Endodermal cell (in vitro differentiated cells): ENCODE results near the gene HNRNPDL. TPM values are rescaled to one million over a fixed set of nuclear protein-coding genes. Genes with fewer than 3 reads are reported as not detected.
"Not testable (repeated sequence)": the region's sequence is repeated elsewhere in the genome, so short reads cannot be mapped to it uniquely, and the experiment has no call there.

Experiments used
- DNase-seq: peaks from one replicate; pipeline ENCODE4 v3.0.0-alpha.2; 2017
- H3K27ac ChIP-seq: 2 replicates; pipeline ENCODE4 v1.5.1; 2013; ENCODE audit warnings: mild to moderate bottlenecking, low read depth, low read length, moderate library complexity
- H3K27me3 ChIP-seq: 2 replicates; pipeline ENCODE4 v1.6.1; 2013; ENCODE audit warnings: mild to moderate bottlenecking, low read length, moderate library complexity; ENCODE audit not compliant: insufficient read depth, control insufficient read depth, poor library complexity, severe bottlenecking
- H3K36me3 ChIP-seq: 2 replicates; pipeline ENCODE4 v1.7.0; 2013; ENCODE audit warnings: mild to moderate bottlenecking, low read length, moderate library complexity; ENCODE audit not compliant: control insufficient read depth, insufficient read depth
- H3K4me1 ChIP-seq: one replicate; pipeline ENCODE4 v1.7.0; 2013; ENCODE audit warnings: low read length; ENCODE audit not compliant: control insufficient read depth, insufficient read depth
- H3K4me3 ChIP-seq: 2 replicates; pipeline ENCODE4 v1.5.1; 2013; ENCODE audit warnings: mild to moderate bottlenecking, low read length, moderate library complexity
- H3K9ac ChIP-seq: 2 replicates; pipeline ENCODE4 v1.6.1; 2013; ENCODE audit warnings: mild to moderate bottlenecking, low read length, moderate library complexity; ENCODE audit not compliant: poor library complexity, severe bottlenecking; ENCODE audit errors: extremely low read depth
- H3K9me3 ChIP-seq: 2 replicates; pipeline ENCODE4 v1.6.1; 2013; ENCODE audit warnings: mild to moderate bottlenecking, low read length, moderate library complexity; ENCODE audit not compliant: control insufficient read depth
- H3K27ac Mint-ChIP-seq: 2 replicates; pipeline ENCODE4 v1.8.0; 2020; ENCODE audit warnings: mixed read lengths
- H3K27me3 Mint-ChIP-seq: 2 replicates; pipeline ENCODE4 v1.8.0; 2021; ENCODE audit warnings: mild to moderate bottlenecking, mixed read lengths; ENCODE audit not compliant: insufficient read depth
- H3K36me3 Mint-ChIP-seq: 2 replicates; pipeline ENCODE4 v1.8.0; 2020; ENCODE audit warnings: low read depth, mixed read lengths
- H3K4me1 Mint-ChIP-seq: 2 replicates; pipeline ENCODE4 v1.8.0; 2020; ENCODE audit warnings: mixed read lengths
- H3K4me3 Mint-ChIP-seq: 2 replicates; pipeline ENCODE4 v1.8.0; 2020; ENCODE audit warnings: mild to moderate bottlenecking, moderate library complexity, mixed read lengths
- H3K9me3 Mint-ChIP-seq: 2 replicates; pipeline ENCODE4 v1.8.0; 2020; ENCODE audit warnings: mild to moderate bottlenecking, mixed read lengths
- CTCF ChIP-seq: fragments of 200-600 bp; sonication (generic); conservative IDR thresholded peaks from 2 replicates; pipeline ENCODE4 v1.5.0; 2021; ENCODE audit warnings: antibody characterized with exemption, mild to moderate bottlenecking
- WGBS, 2 experiments: methylation state at CpG; one replicate each; pipeline versions ENCODE4 v1.1.5 to v1.1.7; 2013; ENCODE audit warnings: missing lambda C conversion rate in 2 of 2, mixed read lengths in 1 of 2; ENCODE audit not compliant: insufficient coverage in 1 of 2, insufficient read length in 1 of 2; 5-methylcytosine and 5-hydroxymethylcytosine counted together
- total RNA-seq, 2 donors: library from RNA; stranded (reverse); fragmentation: NEBNext Ultra II Directional in 1 of 2; extraction: Animal tissue kit (Norgen Biotek cat#: 25700) in 1 of 2; gene quantifications; 2 replicates in 1 of 2; 3 replicates in 1 of 2; pipeline ENCODE4 v1.2.1, GENCODE V29; 2021

Gene HNRNPDL
- total RNA-seq, 2 donors from 2014 or later, result 368 to 383 TPM

GRCh38 chr4:82473621-82474164, 43.4 kb upstream of the HNRNPDL start:
- H3K9me3 ChIP-seq, result peaks cover 2% of the 10 kb centered on the region
- Mint-ChIP-seq H3K4me3 (no peak overlapping the region), H3K36me3 (no peaks in the 10 kb centered on the region), H3K4me1 (peaks cover 39% of the 10 kb centered on the region), H3K27ac (no peak overlapping the region), H3K27me3 (no peaks in the 10 kb centered on the region), H3K9me3 (peaks cover 2% of the 10 kb centered on the region)
- H3K4me3 ChIP-seq, result no peak overlapping the region
- WGBS, 2 experiments, result 97 to 98% methylated on average over 9 to 15 of the region's 15 CpGs
- no peak overlapping the region for H3K27ac ChIP-seq
- H3K9ac ChIP-seq, result no peak overlapping the region
- H3K36me3 ChIP-seq, result peaks cover 6% of the 10 kb centered on the region
- H3K4me1 ChIP-seq, result peaks cover 8% of the 10 kb centered on the region
- H3K27me3 ChIP-seq, result no peaks in the 10 kb centered on the region
- no peak for TF ChIP-seq CTCF
- peak; percentile 45 for DNase-seq

GRCh38 chr4:82473080-82473479, 42.8 kb upstream of the HNRNPDL start:
- H3K36me3 Mint-ChIP-seq, H3K27ac Mint-ChIP-seq, H3K27me3 Mint-ChIP-seq, H3K4me3 ChIP-seq, H3K27ac ChIP-seq, H3K9me3 ChIP-seq, H3K27me3 ChIP-seq, H3K9me3 Mint-ChIP-seq, H3K9ac ChIP-seq, H3K4me1 ChIP-seq, H3K4me3 Mint-ChIP-seq: not testable (repeated sequence)
- peaks cover 39% of the 10 kb centered on the region for H3K4me1 Mint-ChIP-seq
- 0 to 46% methylated on average over 1 to 5 of the region's 5 CpGs for WGBS, 2 experiments
- H3K36me3 ChIP-seq, result peaks cover 11% of the 10 kb centered on the region
- peak; percentile 57 for DNase-seq

GRCh38 chr4:82469791-82470345, 39.6 kb upstream of the HNRNPDL start:
- H3K4me1 ChIP-seq, result peaks cover 8% of the 10 kb centered on the region
- Mint-ChIP-seq H3K4me1 (peaks cover 26% of the 10 kb centered on the region), H3K36me3 (peaks cover 16% of the 10 kb centered on the region), H3K27ac (no peak overlapping the region), H3K4me3 (no peak overlapping the region), H3K27me3 (no peaks in the 10 kb centered on the region), H3K9me3 (peaks cover 10% of the 10 kb centered on the region)
- no peak overlapping the region for H3K4me3 ChIP-seq
- H3K9me3 ChIP-seq, result peaks cover 14% of the 10 kb centered on the region
- no peak overlapping the region for H3K9ac ChIP-seq
- H3K27me3 ChIP-seq, result no peaks in the 10 kb centered on the region
- peak; percentile 44 for DNase-seq
- WGBS, 2 experiments, result 70 to 86% methylated on average over 1 to 2 of the region's 2 CpGs
- peaks cover 22% of the 10 kb centered on the region for H3K36me3 ChIP-seq
- no peak for TF ChIP-seq CTCF
- H3K27ac ChIP-seq, result peak overlapping the region; percentile 59

GRCh38 chr4:82467471-82467870, 37.2 kb upstream of the HNRNPDL start:
- peaks cover 33% of the 10 kb centered on the region for H3K36me3 ChIP-seq
- no peak for TF ChIP-seq CTCF
- Mint-ChIP-seq H3K4me3 (no peak overlapping the region), H3K4me1 (peaks cover 13% of the 10 kb centered on the region), H3K36me3 (peaks cover 24% of the 10 kb centered on the region), H3K9me3 (peaks cover 10% of the 10 kb centered on the region), H3K27ac (no peak overlapping the region), H3K27me3 (no peaks in the 10 kb centered on the region)
- H3K27me3 ChIP-seq, result no peaks in the 10 kb centered on the region
- H3K27ac ChIP-seq, result no peak overlapping the region
- no peak for DNase-seq
- WGBS, 2 experiments, result 60 to 61% methylated on average over 3 of the region's 3 CpGs
- H3K4me3 ChIP-seq, result no peak overlapping the region
- H3K9me3 ChIP-seq, result peaks cover 14% of the 10 kb centered on the region
- H3K9ac ChIP-seq, result no peak overlapping the region
- H3K4me1 ChIP-seq, result peaks cover 8% of the 10 kb centered on the region
